ENCODE measurements around the gene ZNF738.

The ZNF738 gene

GRCh38 chr19:21422244-21422643, 63.4 kb downstream of the ZNF738 start:
- no peak for DNase-seq (ENCODE audit: low read depth in 2 of 2)

- no peak for DNase-seq (ENCODE audit: low read depth in 2 of 2)
Observed at GRCh38 chr19:21423057-21424041, 64.5 kb downstream of the ZNF738 start.

Measured in stimulated activated CD4-positive, alpha-beta T cell treated with anti-CD3 and anti-CD28 coated beads, Interleukin-15, amount 100 ng/mL, for 48 hours (primary cell).